Endothelial cell of umbilical vein (primary cell): ENCODE results near the gene FRK. TPM values are rescaled to one million over a fixed set of nuclear protein-coding genes. Genes with fewer than 3 reads are reported as not detected.

Experiments used
- BruUV-seq: library from RNA; stranded (reverse); fragments of 400-500 nt; replicated peaks from 2 replicates; lab custom pipeline; 2021; lab: Mats Ljungman, UMichigan
- CTCF ChIA-PET: fragments of 300-600, 350-600 bp; sonication (Branson Sonifier 250); formaldehyde crosslinking; loops from one replicate; lab custom pipeline; 2021; ENCODE audit warnings: antibody characterized with exemption, inconsistent platforms; lab: Charles Lee
- POLR2A ChIA-PET: fragments of 300-600, 350-600 bp; sonication (Branson Sonifier 250); formaldehyde crosslinking; loops from one replicate; lab custom pipeline; 2021; ENCODE audit warnings: antibody characterized with exemption, inconsistent platforms; lab: Charles Lee
- DNase-seq: peaks from one replicate; pipeline ENCODE4 v3.0.0-alpha.2; 2011; ENCODE audit warnings: low read depth, low spot score
- FAIRE-seq: peaks from 2 replicates; lab custom pipeline; 2011; peaks lifted over from hg19 to GRCh38; lab: Jason Lieb, UNC
- H2AFZ ChIP-seq: 2 replicates; pipeline ENCODE4 v1.6.0; 2012; ENCODE audit warnings: low read depth, low read length, control low read depth, inconsistent platforms
- H3K27ac ChIP-seq: 2 replicates; pipeline ENCODE4 v1.5.1; 2011; ENCODE audit warnings: low read depth, mild to moderate bottlenecking, control low read depth, low read length, moderate library complexity; ENCODE audit not compliant: insufficient read depth
- H3K27me3 ChIP-seq, 2 experiments: 2 replicates each; pipeline versions ENCODE4 v1.6.0 to v1.6.1; 2011; ENCODE audit warnings: low read length in 2 of 2, mixed read lengths in 1 of 2; ENCODE audit not compliant: control insufficient read depth in 2 of 2, insufficient read depth in 2 of 2
- H3K36me3 ChIP-seq, 2 experiments: 2 replicates in 1 of 2; 3 replicates in 1 of 2; pipeline ENCODE4 v1.5.1; 2011; ENCODE audit warnings: low read length in 2 of 2, mild to moderate bottlenecking in 1 of 2, moderate library complexity in 1 of 2; ENCODE audit not compliant: control insufficient read depth in 2 of 2, insufficient read depth in 2 of 2; ENCODE audit errors: extremely low read depth in 1 of 2
- H3K4me1 ChIP-seq: 3 replicates; pipeline ENCODE4 v1.5.1; 2011; ENCODE audit warnings: mild to moderate bottlenecking, low read length; ENCODE audit not compliant: control insufficient read depth, insufficient read depth; ENCODE audit errors: extremely low read depth
- H3K4me2 ChIP-seq: 2 replicates; pipeline ENCODE4 v1.6.1; 2011; ENCODE audit warnings: low read length, control low read depth, mixed read lengths; ENCODE audit not compliant: insufficient read depth
- H3K4me3 ChIP-seq, 3 experiments: fragments of 200-600 bp in 1 of 3; sonication (generic), shearing (Covaris generic) in 1 of 3; replicated peaks in 1 of 3; 2 replicates each; pipeline ENCODE4 v1.5.1; 2011 to 2016; ENCODE audit warnings: control low read depth in 3 of 3, low read length in 3 of 3, mild to moderate bottlenecking in 2 of 3, inconsistent platforms in 1 of 3, low read depth in 1 of 3, moderate library complexity in 1 of 3; ENCODE audit not compliant: insufficient read depth in 1 of 3
- H3K79me2 ChIP-seq: 2 replicates; pipeline ENCODE4 v1.6.0; 2012; ENCODE audit warnings: low read length, inconsistent platforms; ENCODE audit not compliant: control insufficient read depth, insufficient read depth
- H3K9ac ChIP-seq: replicated peaks from 2 replicates; pipeline ENCODE3; 2011; ENCODE audit warnings: low read length, control low read depth; ENCODE audit not compliant: insufficient read depth; ENCODE audit errors: extremely low read depth
- H3K9me1 ChIP-seq: replicated peaks from 3 replicates; pipeline ENCODE4 v1.6.0; 2011; ENCODE audit warnings: mild to moderate bottlenecking, low read length; ENCODE audit not compliant: control insufficient read depth, insufficient read depth; ENCODE audit errors: extremely low read depth
- H3K9me3 ChIP-seq: replicated peaks from 2 replicates; pipeline ENCODE4 v1.5.1; 2012; ENCODE audit warnings: low read length, inconsistent platforms; ENCODE audit not compliant: control insufficient read depth, insufficient read depth
- H4K20me1 ChIP-seq: replicated peaks from 2 replicates; pipeline ENCODE3; 2011; ENCODE audit warnings: mild to moderate bottlenecking, low read length; ENCODE audit not compliant: control insufficient read depth, insufficient read depth; ENCODE audit errors: extremely low read depth
- EZH2 ChIP-seq: IDR thresholded peaks from 2 replicates; pipeline ENCODE4 v1.6.1; 2012; ENCODE audit warnings: borderline replicate concordance, low read depth, mild to moderate bottlenecking, moderate library complexity, low read length, inconsistent platforms; ENCODE audit not compliant: severe bottlenecking
- FOS ChIP-seq: IDR thresholded peaks from 2 replicates; pipeline ENCODE4 v1.6.1; 2011; ENCODE audit warnings: mild to moderate bottlenecking, low read length, moderate library complexity, borderline replicate concordance; ENCODE audit not compliant: insufficient read depth
- GATA2 ChIP-seq: IDR thresholded peaks from 2 replicates; pipeline ENCODE4 v1.7.0; 2011; ENCODE audit warnings: low read depth, mild to moderate bottlenecking, moderate library complexity, mixed read lengths, low read length; ENCODE audit not compliant: insufficient read length, insufficient read depth
- JUN ChIP-seq: IDR thresholded peaks from 2 replicates; pipeline ENCODE4 v1.6.1; 2011; ENCODE audit warnings: borderline replicate concordance, low read depth; ENCODE audit not compliant: insufficient read length, insufficient read depth
- MYC ChIP-seq: IDR thresholded peaks from one replicate; pipeline ENCODE4 v1.6.1; 2011; ENCODE audit warnings: mild to moderate bottlenecking, low read depth, low read length
- POLR2A ChIP-seq: IDR thresholded peaks from 2 replicates; pipeline ENCODE4 v1.6.1; 2012; ENCODE audit warnings: low read depth, mild to moderate bottlenecking, control low read depth, low read length
- POLR2AphosphoS5 ChIP-seq: IDR thresholded peaks from 2 replicates; pipeline ENCODE4 v1.6.1; 2012; ENCODE audit warnings: low read depth, mild to moderate bottlenecking, control low read depth, low read length, moderate library complexity; ENCODE audit not compliant: insufficient read depth
- dilution Hi-C: fragments of 300-500 bp; cut with MboI; formaldehyde crosslinking; loops from one replicate; pipeline ENCODE4 v1.15.0; 2019; ENCODE audit warnings: low sequenced_read_pairs; ENCODE audit not compliant: extremely low pct_ligation_motif_present
- intact Hi-C: fragments of 100-400 bp; cut with micrococcal nuclease; formaldehyde crosslinking; loops from one replicate; pipeline ENCODE4 v1.10.0; 2022
- polyA plus RNA-seq, 4 experiments: library from polyadenylated mRNA; depleted of rRNA in 3 of 4; stranded (reverse) in 3 of 4; unstranded in 1 of 4; fragments of >200 nt; gene quantifications; 2 replicates each; pipeline versions ENCODE4 v1.2.1 to v1.2.3, GENCODE V29; 2011 to 2012; ENCODE audit warnings: missing spikeins in 1 of 4
- total RNA-seq: library from RNA; stranded (reverse); gene quantifications from 2 replicates; pipeline ENCODE4 v1.2.3, GENCODE V29; 2021
- TF ChIP-seq, protein P1 (sequence below): IDR thresholded peaks from 2 replicates; pipeline ENCODE4 v1.6.1; 2011; ENCODE audit not compliant: insufficient read depth, insufficient read length
- TF ChIP-seq, protein P2 (sequence below), 2 donors: IDR thresholded peaks; 1 replicate in 1 of 2; 2 replicates in 1 of 2; pipeline ENCODE4 v1.5.1; 2011; ENCODE audit warnings: low read length in 2 of 2, mild to moderate bottlenecking in 2 of 2, moderate library complexity in 2 of 2, control low read depth in 1 of 2, inconsistent platforms in 1 of 2, low read depth in 1 of 2; ENCODE audit not compliant: insufficient read depth in 1 of 2; ENCODE audit errors: extremely low read depth in 1 of 2

Gene FRK
- total and polyA plus RNA-seq, 2 donors (not counting 3 experiments of a cell fraction or from before 2014, with no cell fraction given) = 0.01 TPM; not detected in 1

DNA sequence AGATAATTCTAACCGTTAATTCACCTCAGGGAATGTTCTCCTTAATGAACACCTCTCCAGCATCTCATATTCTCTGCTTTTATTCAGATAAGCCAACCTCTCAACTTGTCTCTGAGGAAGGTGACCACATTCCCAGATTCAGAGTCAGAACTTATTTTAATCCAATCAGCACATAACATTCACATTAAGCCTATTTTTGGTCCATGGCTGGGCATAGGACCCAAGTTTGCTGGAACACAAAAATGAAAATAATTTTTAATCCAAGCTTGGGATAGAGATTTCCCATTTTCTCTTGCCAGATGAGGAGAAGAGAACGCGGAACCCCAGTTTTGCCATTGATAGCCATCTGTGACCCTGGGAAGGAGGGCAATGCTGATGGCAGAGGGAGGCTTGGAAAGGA, 126.5 kb downstream of the FRK start:
- no peak for DNase-seq
- no peak overlapping the region for H3K4me2 ChIP-seq
- no peaks in the 10 kb centered on the region for H3K27me3 ChIP-seq
- H3K9me3 ChIP-seq = no peaks in the 10 kb centered on the region
- H3K4me1 ChIP-seq = no peaks in the 10 kb centered on the region
- H3K9ac ChIP-seq = no peak overlapping the region
- no TSS peak for BruUV-seq
- no peak for FAIRE-seq
- dilution Hi-C loops (no loop called here), intact Hi-C loops (no loop called here)
- H3K4me3 ChIP-seq = no peak overlapping the region
- CTCF ChIA-PET = no interaction called here
- TF ChIP-seq POLR2AphosphoS5 (no peak), MYC (no peak), FOS (no peak), EZH2 (no peak), JUN (no peak), POLR2A (no peak), GATA2 (no peak)
- TF ChIP-seq, protein P1, sequence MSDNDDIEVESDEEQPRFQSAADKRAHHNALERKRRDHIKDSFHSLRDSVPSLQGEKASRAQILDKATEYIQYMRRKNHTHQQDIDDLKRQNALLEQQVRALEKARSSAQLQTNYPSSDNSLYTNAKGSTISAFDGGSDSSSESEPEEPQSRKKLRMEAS = no peak
- TF ChIP-seq, protein P2, sequence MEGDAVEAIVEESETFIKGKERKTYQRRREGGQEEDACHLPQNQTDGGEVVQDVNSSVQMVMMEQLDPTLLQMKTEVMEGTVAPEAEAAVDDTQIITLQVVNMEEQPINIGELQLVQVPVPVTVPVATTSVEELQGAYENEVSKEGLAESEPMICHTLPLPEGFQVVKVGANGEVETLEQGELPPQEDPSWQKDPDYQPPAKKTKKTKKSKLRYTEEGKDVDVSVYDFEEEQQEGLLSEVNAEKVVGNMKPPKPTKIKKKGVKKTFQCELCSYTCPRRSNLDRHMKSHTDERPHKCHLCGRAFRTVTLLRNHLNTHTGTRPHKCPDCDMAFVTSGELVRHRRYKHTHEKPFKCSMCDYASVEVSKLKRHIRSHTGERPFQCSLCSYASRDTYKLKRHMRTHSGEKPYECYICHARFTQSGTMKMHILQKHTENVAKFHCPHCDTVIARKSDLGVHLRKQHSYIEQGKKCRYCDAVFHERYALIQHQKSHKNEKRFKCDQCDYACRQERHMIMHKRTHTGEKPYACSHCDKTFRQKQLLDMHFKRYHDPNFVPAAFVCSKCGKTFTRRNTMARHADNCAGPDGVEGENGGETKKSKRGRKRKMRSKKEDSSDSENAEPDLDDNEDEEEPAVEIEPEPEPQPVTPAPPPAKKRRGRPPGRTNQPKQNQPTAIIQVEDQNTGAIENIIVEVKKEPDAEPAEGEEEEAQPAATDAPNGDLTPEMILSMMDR (IDR thresholded peaks at IDR 0.05; ENCODE audit: extremely low read depth in 1 of 2, insufficient read depth in 1 of 2, low read depth in 1 of 2, low read length in 2 of 2) = no peak
- H2AFZ ChIP-seq = no peak overlapping the region
- H3K27ac ChIP-seq = no peak overlapping the region
- POLR2A ChIA-PET = no interaction called here
- H3K36me3 ChIP-seq = no peaks in the 10 kb centered on the region
- no peaks in the 10 kb centered on the region for H3K9me1 ChIP-seq
- H3K79me2 ChIP-seq = no peaks in the 10 kb centered on the region
- H4K20me1 ChIP-seq = no peaks in the 10 kb centered on the region
